ENCODE measurements around the gene RAB11FIP3.

The RAB11FIP3 gene

DNA sequence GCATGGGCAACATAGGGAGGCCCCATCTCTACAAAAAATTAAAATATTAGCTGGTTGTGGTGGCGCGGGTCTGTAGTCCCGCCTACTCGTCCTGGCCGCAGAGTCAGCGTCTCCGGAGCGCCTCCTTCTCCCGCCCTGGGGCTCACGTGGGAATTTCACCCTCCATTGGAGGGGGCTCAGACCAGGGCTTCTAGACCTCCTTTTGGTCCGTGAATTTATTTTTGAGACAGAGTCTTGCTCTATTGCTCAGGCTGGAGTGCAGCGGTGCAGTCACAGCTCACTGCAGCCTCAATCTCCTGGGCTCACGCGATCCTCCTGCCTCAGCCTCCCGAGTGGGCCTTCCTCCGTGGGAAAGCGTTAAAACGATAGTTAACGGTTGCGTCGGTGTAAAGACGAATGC lies 28.8 kb upstream of the RAB11FIP3 start:
- no peak for TF ChIP-seq CTCF (IDR thresholded peaks at IDR 0.05; ENCODE audit: insufficient read depth, missing control alignments)
- peak; percentile 70 for DNase-seq (ENCODE audit: insufficient read length, low spot score)
- no peak for FAIRE-seq

- no peak for TF ChIP-seq CTCF (IDR thresholded peaks at IDR 0.05; ENCODE audit: insufficient read depth, missing control alignments)
- FAIRE-seq: no peak
- DNase-seq (ENCODE audit: insufficient read length, low spot score): no peak
Measured at GRCh38 chr16:397135-397661, 28.3 kb upstream of the RAB11FIP3 start, which contains the start of gene NME4. Gene NME4, plus strand, starts transcription at chr16:397199. Its CDS starts 24 bp downstream, at chr16:397223.

DNA sequence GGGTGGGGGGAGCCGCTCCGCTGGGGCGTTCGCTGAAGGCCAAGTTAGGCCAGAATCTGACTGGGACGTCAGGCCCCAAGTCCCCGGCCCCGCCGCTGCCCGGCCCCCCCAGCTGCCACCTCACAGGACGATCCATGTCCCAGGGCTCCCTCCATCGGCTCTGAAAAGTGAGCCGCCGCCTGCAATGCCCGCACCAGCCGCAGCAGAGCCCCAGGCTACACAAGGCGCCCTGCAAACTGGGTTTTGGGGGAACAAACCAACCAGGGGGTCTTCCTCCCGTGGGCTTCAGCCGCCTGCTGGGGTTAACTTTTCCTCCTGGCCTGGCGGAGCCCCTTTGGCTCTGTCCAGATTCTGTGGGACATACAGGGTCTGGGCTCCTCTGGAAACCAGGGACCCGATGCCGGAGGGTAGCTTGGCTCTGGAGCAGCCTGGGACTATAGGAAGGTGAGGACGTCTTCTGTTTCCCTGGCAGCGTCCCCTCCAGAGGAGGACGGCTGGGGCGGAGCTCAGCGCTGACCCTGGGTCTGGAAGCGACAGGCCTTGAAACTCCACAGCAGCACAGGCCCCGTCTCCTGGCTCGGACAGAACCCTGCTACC lies 27.6 kb upstream of the RAB11FIP3 start:
- no peak for TF ChIP-seq CTCF (IDR thresholded peaks at IDR 0.05; ENCODE audit: insufficient read depth, missing control alignments)
- peak; percentile 53 for DNase-seq (ENCODE audit: insufficient read length, low spot score)
- FAIRE-seq: no peak

DNA sequence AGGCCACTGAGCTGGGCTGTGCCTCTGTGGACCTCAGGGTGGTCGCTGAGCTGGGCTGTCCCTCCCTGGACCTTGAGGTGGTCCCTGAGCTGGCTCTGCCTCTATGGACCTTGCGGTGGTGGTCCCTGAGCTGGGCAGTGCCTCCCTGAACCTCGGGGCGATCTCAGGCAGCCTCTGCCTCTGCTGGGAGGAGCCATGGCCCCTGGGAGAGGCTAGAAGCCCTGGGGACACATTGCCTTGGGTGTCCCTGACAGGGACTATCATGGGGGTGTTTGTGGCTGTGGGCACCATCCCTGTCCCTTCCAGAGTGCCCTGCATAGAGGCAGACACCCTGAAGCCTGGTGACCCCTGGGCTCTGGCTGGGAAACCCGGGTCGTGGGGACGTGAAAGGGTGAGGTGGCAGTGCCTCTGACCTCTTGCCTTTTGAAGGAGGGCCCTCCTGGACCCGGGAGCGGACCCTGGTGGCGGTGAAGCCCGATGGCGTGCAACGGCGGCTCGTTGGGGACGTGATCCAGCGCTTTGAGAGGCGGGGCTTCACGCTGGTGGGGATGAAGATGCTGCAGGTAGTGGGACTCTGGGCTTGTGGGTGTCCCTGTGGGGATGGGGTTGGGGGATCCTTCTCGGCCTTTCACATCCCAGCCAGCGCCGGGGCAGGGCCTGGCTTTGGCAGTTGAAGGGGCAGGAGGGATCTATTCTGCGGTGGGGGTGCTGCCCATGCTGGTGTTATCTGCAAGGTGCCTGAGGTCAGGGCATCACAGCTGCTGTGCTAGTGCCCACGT lies 26.7 kb upstream of the RAB11FIP3 start:
- no peak for TF ChIP-seq CTCF (IDR thresholded peaks at IDR 0.05; ENCODE audit: insufficient read depth, missing control alignments)
- DNase-seq (ENCODE audit: insufficient read length, low spot score) (no peak), FAIRE-seq (no peak)

- no peak for FAIRE-seq
- no peak for DNase-seq (ENCODE audit: insufficient read length, low spot score)
- no peak for TF ChIP-seq CTCF (IDR thresholded peaks at IDR 0.05; ENCODE audit: insufficient read depth, missing control alignments)
Measured at GRCh38 chr16:399340-400019, 26.0 kb upstream of the RAB11FIP3 start.

- TF ChIP-seq CTCF (IDR thresholded peaks at IDR 0.05; ENCODE audit: insufficient read depth, missing control alignments): no peak
- DNase-seq (ENCODE audit: insufficient read length, low spot score) (no peak), FAIRE-seq (no peak)
Measured at GRCh38 chr16:400061-400591, 25.3 kb upstream of the RAB11FIP3 start.
